Aorta (tissue), 5 donors: ENCODE data around the gene NSF. TPM values are rescaled to one million over a fixed set of nuclear protein-coding genes. Genes with fewer than 3 reads are reported as not detected.

ENCODE experiments used
- ATAC-seq: fragments of 200-7000 bp; cut with Tn5 transposase; one replicate; pipeline ENCODE4 v1.9.1; 2022; ENCODE audit warnings: moderate library complexity; ENCODE audit not compliant: low FRiP score
- DNase-seq, 2 donors: peaks; one replicate each; pipeline ENCODE4 v3.0.0-alpha.2; 2020
- H3K27ac ChIP-seq, 2 donors: one replicate each; pipeline ENCODE4 v1.5.1; 2013; ENCODE audit warnings: low read length in 2 of 2, mild to moderate bottlenecking in 2 of 2, moderate library complexity in 2 of 2, control low read depth in 1 of 2, inconsistent platforms in 1 of 2, low read depth in 1 of 2
- H3K27me3 ChIP-seq, 2 donors: one replicate each; pipeline ENCODE4 v1.6.1; 2013; ENCODE audit warnings: control low read depth in 1 of 2, low read length in 1 of 2, mild to moderate bottlenecking in 1 of 2, moderate library complexity in 1 of 2; ENCODE audit not compliant: insufficient read depth in 2 of 2, control insufficient read depth in 1 of 2
- H3K36me3 ChIP-seq, 2 donors: one replicate each; pipeline ENCODE4 v1.6.1; 2013; ENCODE audit warnings: control low read depth in 1 of 2, low read length in 1 of 2, mild to moderate bottlenecking in 1 of 2; ENCODE audit not compliant: insufficient read depth in 2 of 2, control insufficient read depth in 1 of 2
- H3K4me1 ChIP-seq, 2 donors: one replicate each; pipeline ENCODE4 v1.6.1; 2013; ENCODE audit warnings: low read length in 2 of 2, control low read depth in 1 of 2, mild to moderate bottlenecking in 1 of 2, moderate library complexity in 1 of 2; ENCODE audit not compliant: insufficient read depth in 2 of 2, control insufficient read depth in 1 of 2
- H3K4me3 ChIP-seq, 2 donors: one replicate each; pipeline ENCODE4 v1.5.1; 2013; ENCODE audit warnings: low read length in 2 of 2, control low read depth in 1 of 2, mild to moderate bottlenecking in 1 of 2
- H3K9me3 ChIP-seq: one replicate; pipeline ENCODE4 v1.6.1; 2013; ENCODE audit warnings: mild to moderate bottlenecking, low read length; ENCODE audit not compliant: control insufficient read depth
- WGBS, 2 donors: extraction: QIAGEN DNeasy Blood & Tissue Kit; methylation state at CpG; one replicate each; pipeline ENCODE4 v1.1.7; 2013; 5-methylcytosine and 5-hydroxymethylcytosine counted together
- intact Hi-C, 2 donors: fragments of 100-400 bp; cut with DNase I; formaldehyde crosslinking; loops; one replicate each; pipeline versions ENCODE4 v1.14.2 to v1.15.0; 2022
- polyA plus RNA-seq, 2 donors: library from polyadenylated mRNA; stranded (reverse); fragments of 200-250 nt; gene quantifications; one replicate each; pipeline ENCODE4 v1.2.3, GENCODE V29; 2013
- total RNA-seq, 2 donors: library from RNA; stranded (reverse); fragmentation: NEBNext Ultra II Directional; extraction: Animal tissue kit (Norgen Biotek cat#: 25700); gene quantifications; one replicate each; pipeline ENCODE4 v1.2.1, GENCODE V29; 2021
- donor health status: healthy with polysubstance abuse.
- donor health status: Bipolar disorder and iron deficiency.
- donor health status: DM: no; HTN: no; CAD: no.
- donor health status: DM: no; HTN: no; CAD: no.
- donor health status: DM: yes; HTN: yes; CAD: no.

The NSF gene
- total and polyA plus RNA-seq, 4 donors = 10.6 to 34.5 (median 22.9) TPM

DNA sequence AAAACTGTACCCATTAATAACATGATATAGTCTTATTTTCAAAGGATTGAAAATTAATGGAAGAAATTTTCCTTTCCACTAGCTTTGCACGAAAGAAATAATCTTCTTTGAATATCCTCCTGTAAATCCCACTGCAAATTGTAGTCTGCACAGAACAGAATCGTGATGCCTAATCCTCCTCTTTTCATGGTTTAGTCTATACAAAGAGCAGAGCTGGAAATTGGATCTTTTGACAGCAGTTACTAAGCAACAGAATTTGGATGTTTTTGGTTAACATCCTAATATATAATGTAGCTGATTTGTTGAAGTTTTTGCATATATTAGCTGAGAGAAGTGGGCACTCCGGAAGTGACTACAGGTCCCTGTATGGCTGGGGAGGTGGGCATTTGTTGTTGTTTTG is 129.4 kb downstream of the NSF start:
- Histone ChIP-seq H3K27ac (no peak overlapping the region), H3K9me3 (no peaks in the 10 kb centered on the region), H3K36me3 (no peaks in the 10 kb centered on the region), H3K4me1 (no peaks in the 10 kb centered on the region), H3K27me3 (no peaks in the 10 kb centered on the region), H3K4me3 (no peak overlapping the region)
- DNase-seq (no peak), ATAC-seq (no peak)
- 32 to 35% methylated on average over 3 of the region's 3 CpGs for WGBS, 2 donors
- intact Hi-C loops = no loop called here

DNA sequence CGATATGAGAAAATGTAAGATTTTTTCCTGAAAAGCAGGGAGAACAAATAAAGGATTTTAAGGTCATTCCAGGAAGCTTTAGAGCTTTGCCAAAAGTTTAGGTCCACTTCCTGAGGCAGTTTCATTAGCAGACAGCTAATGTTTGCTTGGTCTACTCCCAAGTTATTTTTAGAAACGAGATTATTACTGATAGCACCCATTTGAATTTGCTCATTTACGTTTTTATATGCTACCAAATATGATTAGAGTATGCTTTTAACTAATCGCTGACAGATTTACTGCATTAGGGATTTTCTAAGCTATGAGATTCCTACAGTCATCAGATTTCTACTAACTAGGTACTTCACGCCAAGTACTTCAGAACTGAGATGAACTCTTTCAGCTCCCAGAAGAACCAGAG is 129.9 kb downstream of the NSF start:
- ATAC-seq = no peak
- no peak for DNase-seq
- Histone ChIP-seq H3K4me3 (no peak overlapping the region), H3K27me3 (no peaks in the 10 kb centered on the region), H3K36me3 (peaks cover 0 to under 1% of the 10 kb centered on the region in 2 donors), H3K4me1 (no peaks in the 10 kb centered on the region), H3K9me3 (no peaks in the 10 kb centered on the region), H3K27ac (no peak overlapping the region)
- intact Hi-C loops = no loop called here
- WGBS, 2 donors = 10 to 18% methylated on average over 5 of the region's 5 CpGs

DNA sequence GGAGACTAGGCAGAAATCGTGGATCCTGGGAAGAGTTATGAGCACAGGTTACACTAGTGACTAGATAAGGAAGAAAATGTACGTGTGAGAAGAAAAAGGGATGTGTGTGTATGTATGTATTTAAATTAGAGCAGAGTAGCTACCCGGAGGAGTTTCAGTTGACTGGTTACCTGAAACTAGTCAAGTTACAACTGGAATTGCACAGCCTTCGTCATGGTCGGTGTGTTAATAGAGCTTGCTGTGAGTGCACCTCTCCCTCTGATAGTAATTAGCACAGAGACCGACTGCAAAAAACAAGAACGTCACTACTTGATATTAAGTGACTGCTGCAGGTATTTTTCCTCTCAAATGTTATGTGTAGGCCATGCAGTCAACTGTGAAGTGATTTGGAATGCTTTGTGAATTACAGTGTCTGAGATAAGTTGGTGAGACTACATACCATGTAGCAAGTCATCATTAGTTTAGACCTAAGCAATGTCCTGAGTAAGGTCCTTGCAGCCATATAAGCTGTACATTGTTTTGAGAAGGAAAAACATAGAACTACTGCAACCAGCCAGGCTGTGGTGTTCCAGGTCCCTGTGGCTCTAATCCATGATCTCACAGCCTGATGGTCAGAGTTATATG is 132.3 kb downstream of the NSF start:
- WGBS, 2 donors = 68 to 69% methylated on average over 7 of the region's 7 CpGs

DNA sequence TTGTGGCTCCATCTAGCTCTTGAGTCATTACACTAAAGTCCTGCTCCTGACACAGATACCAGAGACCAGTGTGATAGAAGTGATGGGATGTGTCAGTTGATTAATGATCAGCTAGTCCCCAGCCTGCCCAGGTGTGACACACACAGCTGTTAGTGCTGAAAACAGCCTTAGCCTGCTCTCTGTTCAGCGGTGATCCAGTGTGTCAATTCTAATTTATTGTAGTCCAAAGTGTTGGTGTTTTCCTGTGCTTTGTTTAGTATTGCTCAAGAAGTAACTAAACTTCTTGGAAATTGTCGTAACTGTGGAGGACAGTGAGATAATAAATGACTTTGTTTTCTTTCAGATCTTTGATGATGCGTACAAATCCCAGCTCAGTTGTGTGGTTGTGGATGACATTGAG is 135.7 kb downstream of the NSF start:
- peaks cover 0 to 2% of the 10 kb centered on the region in 2 donors for H3K36me3 ChIP-seq
- ATAC-seq (no peak), DNase-seq (no peak)
- intact Hi-C loops = no loop called here
- no peak overlapping the region for H3K27ac ChIP-seq
- WGBS, 2 donors = 82 to 89% methylated on average over 3 of the region's 3 CpGs
- no peaks in the 10 kb centered on the region for H3K4me1 ChIP-seq
- no peak overlapping the region for H3K4me3 ChIP-seq
- H3K27me3 ChIP-seq = no peaks in the 10 kb centered on the region
- no peaks in the 10 kb centered on the region for H3K9me3 ChIP-seq

More for the DNA sequence above, 132.3 kb downstream of the NSF start:
- intact Hi-C loops = no loop called here
- DNase-seq (no peak), ATAC-seq (no peak)
- Histone ChIP-seq H3K4me3 (no peak overlapping the region), H3K36me3 (peaks cover 0 to 2% of the 10 kb centered on the region in 2 donors), H3K4me1 (no peaks in the 10 kb centered on the region), H3K27ac (no peak overlapping the region), H3K9me3 (no peaks in the 10 kb centered on the region), H3K27me3 (no peaks in the 10 kb centered on the region)

DNA sequence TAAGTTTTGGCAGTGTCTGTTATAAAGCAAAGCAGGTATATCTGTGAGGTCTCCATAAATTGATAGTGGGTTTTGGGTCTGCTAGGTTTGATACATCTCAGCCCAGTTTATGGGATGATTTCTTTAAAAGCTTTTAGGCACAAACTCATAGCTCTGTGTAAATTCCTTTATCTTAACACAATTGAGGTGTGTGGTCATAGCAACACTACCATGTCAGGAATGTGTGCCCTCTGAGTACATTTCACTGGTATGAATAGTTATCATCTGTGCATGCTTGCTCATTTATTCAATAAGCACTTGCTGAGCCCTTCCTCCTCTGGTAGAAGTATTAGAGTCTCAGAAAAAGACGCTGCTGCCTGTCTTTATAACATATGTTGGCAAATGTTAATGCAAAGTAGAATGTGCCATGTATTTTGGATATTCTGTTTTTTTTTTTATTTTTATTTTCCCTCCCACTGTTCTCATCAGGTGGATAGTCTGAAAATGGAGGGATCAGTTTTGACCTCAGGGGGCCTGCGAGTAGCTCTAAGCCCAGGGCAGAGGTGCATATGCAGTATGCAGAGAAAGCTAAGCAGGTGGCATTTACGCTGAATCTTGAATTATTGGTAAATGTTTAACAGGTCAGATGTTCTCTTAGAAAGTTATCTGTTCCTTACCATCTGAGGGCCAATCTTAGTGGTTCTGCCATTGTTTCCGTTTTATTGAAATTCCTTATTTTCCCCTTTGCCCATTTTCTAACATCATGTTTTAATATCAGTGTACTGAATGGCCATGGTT is 137.3 kb downstream of the NSF start:
- WGBS, 2 donors = 94 to 96% methylated on average over 4 of the region's 4 CpGs
- Histone ChIP-seq H3K36me3 (peaks cover 2% of the 10 kb centered on the region in 2 donors), H3K27ac (no peak overlapping the region), H3K4me3 (no peak overlapping the region), H3K27me3 (no peaks in the 10 kb centered on the region), H3K4me1 (no peaks in the 10 kb centered on the region), H3K9me3 (no peaks in the 10 kb centered on the region)
- no peak for DNase-seq
- no peak for ATAC-seq
- intact Hi-C loops = no loop called here

DNA sequence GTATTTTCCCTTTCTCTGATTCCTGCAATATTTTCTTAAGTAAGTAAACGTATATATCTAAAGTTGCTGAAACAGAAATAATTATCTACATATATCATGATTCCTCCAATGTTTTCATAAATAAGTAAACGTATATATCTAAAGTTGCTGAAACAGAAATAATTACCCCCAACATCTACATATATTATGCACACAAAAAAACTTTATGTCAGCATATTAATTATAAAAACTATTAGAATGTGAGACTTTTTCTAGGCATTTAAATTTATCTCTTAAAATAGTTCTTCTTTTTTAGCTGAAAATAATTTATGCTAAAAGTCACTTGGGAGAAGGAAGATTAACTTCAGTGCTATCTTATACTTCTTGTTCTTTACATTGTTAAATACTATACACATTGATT is 139.6 kb downstream of the NSF start:
- no peak overlapping the region for H3K4me3 ChIP-seq
- intact Hi-C loops = no loop called here
- H3K36me3 ChIP-seq = peaks cover 2 to 3% of the 10 kb centered on the region in 2 donors
- 90 to 91% methylated on average over 2 of the region's 2 CpGs for WGBS, 2 donors
- no peak for DNase-seq
- H3K9me3 ChIP-seq = no peaks in the 10 kb centered on the region
- no peaks in the 10 kb centered on the region for H3K4me1 ChIP-seq
- no peak for ATAC-seq
- no peaks in the 10 kb centered on the region for H3K27me3 ChIP-seq
- no peak overlapping the region for H3K27ac ChIP-seq

DNA sequence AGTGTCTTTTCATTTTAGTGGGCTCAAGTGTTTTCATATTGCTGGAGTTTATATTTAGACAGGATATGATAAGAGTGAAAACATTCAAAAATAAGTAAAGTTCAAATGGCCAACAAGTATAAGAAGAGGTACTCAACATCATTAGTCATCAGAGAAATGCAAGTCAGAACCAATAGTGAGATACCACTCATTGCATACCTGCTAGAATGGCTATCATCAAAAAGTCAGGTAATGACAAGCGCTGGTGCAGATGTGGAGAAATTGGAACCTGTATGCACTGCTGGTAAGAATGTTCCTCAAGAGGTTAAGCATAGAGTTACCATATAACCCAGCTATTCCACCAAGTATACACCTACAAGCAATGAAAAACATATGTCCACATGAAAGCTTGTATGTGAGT is 140.2 kb downstream of the NSF start:
- ATAC-seq = no peak
- Histone ChIP-seq H3K27ac (no peak overlapping the region), H3K27me3 (no peaks in the 10 kb centered on the region), H3K4me3 (no peak overlapping the region), H3K9me3 (no peaks in the 10 kb centered on the region), H3K36me3 (peaks cover 0 to 3% of the 10 kb centered on the region in 2 donors), H3K4me1 (no peaks in the 10 kb centered on the region)
- WGBS, 2 donors = 97 to 100% methylated on average over 1 of the region's 1 CpG
- intact Hi-C loops = no loop called here
- no peak for DNase-seq

DNA sequence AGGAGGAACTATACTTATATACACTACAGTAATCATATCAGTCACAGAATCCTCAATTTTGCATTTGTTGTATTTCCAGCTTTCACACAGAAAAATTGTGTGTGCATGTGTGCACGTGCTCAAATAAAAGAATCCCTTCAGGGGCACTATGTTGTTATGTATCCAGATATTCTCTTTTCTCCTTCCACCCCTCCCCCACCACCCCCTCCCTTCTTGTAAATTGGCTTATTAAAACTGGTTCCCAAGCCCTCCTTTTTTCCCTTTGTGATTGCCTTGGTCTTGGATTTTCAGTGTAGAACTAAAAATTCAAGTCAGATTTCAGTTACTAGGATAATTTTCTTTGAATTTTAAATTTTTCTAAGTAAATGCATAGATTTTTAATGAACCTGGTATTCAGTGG is 141.7 kb downstream of the NSF start:
- no peak for DNase-seq

More for the DNA sequence above, 141.7 kb downstream of the NSF start:
- intact Hi-C loops = no loop called here
- Histone ChIP-seq H3K9me3 (no peaks in the 10 kb centered on the region), H3K36me3 (peaks cover 0 to 5% of the 10 kb centered on the region in 2 donors), H3K27ac (no peak overlapping the region), H3K4me3 (no peak overlapping the region), H3K27me3 (no peaks in the 10 kb centered on the region), H3K4me1 (no peaks in the 10 kb centered on the region)
- ATAC-seq = no peak
- 76 to 85% methylated on average over 1 of the region's 1 CpG for WGBS, 2 donors
